Lung (tissue), 12 donors: ENCODE measurements around the gene ARSB. TPM values are rescaled to one million over a fixed set of nuclear protein-coding genes. Genes with fewer than 3 reads are reported as not detected.
"Not testable (repeated sequence)": the region's sequence is repeated elsewhere in the genome, so short reads cannot be mapped to it uniquely, and the experiment has no call there.

Source experiments
- ATAC-seq: fragments of 200-7000 bp; cut with Tn5 transposase; one replicate; pipeline ENCODE4 v1.9.1; 2020; ENCODE audit warnings: moderate number of reproducible peaks; ENCODE audit not compliant: insufficient read depth, low FRiP score
- DNase-seq, 3 donors: peaks; one replicate each; pipeline ENCODE4 v3.0.0-alpha.2; 2013 to 2017
- H3K27ac ChIP-seq, 2 donors: one replicate each; pipeline ENCODE4 v1.5.1; 2013; ENCODE audit warnings: mild to moderate bottlenecking in 2 of 2, moderate library complexity in 2 of 2, control low read depth in 1 of 2, inconsistent platforms in 1 of 2, low read depth in 1 of 2, low read length in 1 of 2
- H3K27me3 ChIP-seq, 3 donors: one replicate each; pipeline ENCODE4 v1.5.1; 2013; ENCODE audit warnings: low read length in 2 of 3; ENCODE audit not compliant: control insufficient read depth in 3 of 3, insufficient read depth in 3 of 3
- H3K36me3 ChIP-seq, 4 donors: one replicate each; pipeline ENCODE4 v1.5.1; 2013; ENCODE audit warnings: low read length in 4 of 4, mild to moderate bottlenecking in 1 of 4, moderate library complexity in 1 of 4; ENCODE audit not compliant: control insufficient read depth in 4 of 4, insufficient read depth in 4 of 4
- H3K4me1 ChIP-seq, 5 donors: one replicate each; pipeline ENCODE4 v1.5.1; 2013; ENCODE audit warnings: low read length in 5 of 5, mild to moderate bottlenecking in 2 of 5, moderate library complexity in 1 of 5; ENCODE audit not compliant: control insufficient read depth in 5 of 5, insufficient read depth in 5 of 5
- H3K4me3 ChIP-seq: one replicate; pipeline ENCODE4 v1.5.1; 2013; ENCODE audit warnings: mild to moderate bottlenecking, control low read depth, moderate library complexity
- H3K9ac ChIP-seq, 2 donors: one replicate each; pipeline ENCODE4 v1.5.1; 2013; ENCODE audit warnings: low read length in 2 of 2, control low read depth in 1 of 2; ENCODE audit not compliant: insufficient read depth in 1 of 2
- H3K9me3 ChIP-seq, 4 donors: one replicate each; pipeline ENCODE4 v1.5.1; 2013; ENCODE audit warnings: low read length in 3 of 4, mild to moderate bottlenecking in 1 of 4, moderate library complexity in 1 of 4; ENCODE audit not compliant: control insufficient read depth in 4 of 4, insufficient read depth in 3 of 4
- CTCF ChIP-seq: IDR thresholded peaks from 2 replicates; pipeline ENCODE4 v1.5.1; 2012; ENCODE audit warnings: mild to moderate bottlenecking; ENCODE audit errors: control extremely low read depth, extremely low read depth
- WGBS, 2 donors: extraction: QIAGEN DNeasy Blood & Tissue Kit; methylation state at CpG; one replicate each; pipeline ENCODE4 v1.1.7; 2013; 5-methylcytosine and 5-hydroxymethylcytosine counted together
- polyA plus RNA-seq, 2 donors: library from polyadenylated mRNA; stranded (reverse); fragments of 200-250 nt; gene quantifications; one replicate each; pipeline ENCODE4 v1.2.1, GENCODE V29; 2013
- total RNA-seq, 2 donors: library from RNA; depleted of rRNA in 1 of 2; stranded (reverse); fragments of >200 nt in 1 of 2; gene quantifications; one replicate each; pipeline ENCODE4 v1.2.1, GENCODE V29; 2014 to 2021
- donor health status: control.
- donor health status: control.
- donor health status: Bipolar disorder and iron deficiency.
- donor health status: healthy.
- donor health status: DM: yes; HTN: yes; CAD: no.

ARSB gene
- total and polyA plus RNA-seq, 4 donors, result 3.2 to 17.3 (median 11.1) TPM

GRCh38 chr5:78734950-78735349 is 250.2 kb downstream of the ARSB start:
- Histone ChIP-seq H3K27ac (no peak overlapping the region), H3K4me1 (no peaks in the 10 kb centered on the region), H3K36me3 (no peaks in the 10 kb centered on the region), H3K27me3 (no peaks in the 10 kb centered on the region), H3K4me3 (no peak overlapping the region), H3K9me3 (peaks cover 0 to 4% (median 3%) of the 10 kb centered on the region in 4 donors), H3K9ac (no peak overlapping the region)
- 92 to 99% methylated on average over 2 of the region's 2 CpGs for whole genome bisulfite sequencing, 2 donors
- DNase-seq, result no peak
- TF ChIP-seq CTCF, result no peak
- ATAC-seq, result no peak

DNA sequence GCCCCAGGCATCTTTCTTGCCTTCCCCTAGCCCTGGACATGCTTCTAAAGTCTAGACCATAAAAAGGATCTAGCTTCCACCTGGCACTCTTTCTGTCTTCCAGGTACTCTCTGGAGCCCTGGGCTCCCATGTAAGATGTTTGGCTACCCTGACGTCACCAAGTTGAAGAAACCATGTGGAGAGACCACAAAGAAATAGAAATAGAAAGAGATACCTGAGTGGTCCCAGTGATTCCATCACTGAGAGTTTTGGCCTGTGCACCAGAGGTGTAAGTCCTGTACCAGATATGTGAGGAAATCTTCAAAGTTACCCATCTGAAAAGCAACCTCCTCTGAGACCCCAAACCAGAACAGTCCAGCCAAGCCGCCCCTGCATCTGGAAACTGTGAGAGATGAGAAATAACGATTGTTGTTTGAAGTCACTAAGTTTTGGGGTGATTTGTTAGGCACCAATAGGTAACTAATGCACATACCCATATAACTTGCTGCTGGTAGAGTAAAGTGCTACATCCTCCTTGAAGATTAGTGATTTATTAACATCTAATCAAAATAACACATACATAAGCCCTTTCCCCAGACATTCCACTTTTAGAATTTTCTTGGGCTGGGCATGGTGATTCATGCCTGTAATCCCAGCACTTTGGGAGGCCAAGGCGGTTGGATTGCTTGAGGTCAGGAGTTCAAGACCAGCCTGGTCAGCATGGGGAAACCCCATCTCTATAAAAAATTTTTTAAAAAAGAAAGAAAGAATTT is 250.8 kb downstream of the ARSB start:
- WGBS, 2 donors, result 88 to 98% methylated on average over 4 of the region's 4 CpGs
- H3K36me3 ChIP-seq, result no peaks in the 10 kb centered on the region
- ATAC-seq (no peak), DNase-seq (no peak)
- no peak overlapping the region for H3K4me3 ChIP-seq
- peaks cover 0 to 4% (median 3%) of the 10 kb centered on the region in 4 donors for H3K9me3 ChIP-seq
- TF ChIP-seq CTCF, result no peak
- no peak overlapping the region for H3K9ac ChIP-seq
- H3K27ac ChIP-seq, result no peak overlapping the region
- H3K27me3 ChIP-seq, result no peaks in the 10 kb centered on the region
- no peaks in the 10 kb centered on the region for H3K4me1 ChIP-seq

- not testable (repeated sequence) for H3K36me3 ChIP-seq, H3K9ac ChIP-seq, H3K4me1 ChIP-seq, H3K4me3 ChIP-seq, H3K27ac ChIP-seq, ATAC-seq, H3K27me3 ChIP-seq, H3K9me3 ChIP-seq, DNase-seq
- 91 to 92% methylated on average over 6 of the region's 6 CpGs for WGBS, 2 donors
Measured at GRCh38 chr5:78732721-78733120, 252.4 kb downstream of the ARSB start.

DNA sequence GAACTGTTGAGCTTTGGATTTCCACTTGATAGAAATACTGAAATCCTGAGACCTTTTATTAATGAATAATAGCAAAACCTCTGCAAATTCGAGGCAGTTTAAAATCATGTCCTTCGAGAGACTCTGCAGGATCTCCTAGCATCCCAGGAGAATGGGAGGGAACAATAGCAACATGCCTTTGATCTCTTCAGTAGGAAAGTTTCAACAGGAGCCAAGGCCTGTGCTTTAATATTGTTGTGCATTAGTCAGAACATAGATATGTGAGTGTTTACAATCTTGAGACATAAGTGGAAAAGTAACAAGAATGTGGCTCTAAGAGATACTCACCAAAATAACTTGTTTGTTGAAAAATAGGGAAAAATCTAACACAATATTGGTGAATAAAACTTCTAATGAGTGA is 253.2 kb downstream of the ARSB start:
- H3K9me3 ChIP-seq, result peaks cover 0 to 4% (median 3%) of the 10 kb centered on the region in 4 donors
- no peak overlapping the region for H3K27ac ChIP-seq
- WGBS, 2 donors, result 47 to 67% methylated on average over 2 of the region's 2 CpGs
- no peak overlapping the region for H3K9ac ChIP-seq
- H3K4me1 ChIP-seq, result no peaks in the 10 kb centered on the region
- H3K4me3 ChIP-seq, result no peak overlapping the region
- H3K27me3 ChIP-seq, result no peaks in the 10 kb centered on the region
- TF ChIP-seq CTCF, result no peak
- no peak for ATAC-seq
- DNase-seq, result no peak
- no peaks in the 10 kb centered on the region for H3K36me3 ChIP-seq
